ENCODE measurements around the gene IL31RA. TPM values are rescaled to one million over a fixed set of nuclear protein-coding genes. Genes with fewer than 3 reads are reported as not detected.

IL31RA gene
- 0.66 and 3.3 TPM in 2 replicates for total RNA-seq

GRCh38 chr5:55850839-55851674, at the start of gene IL31RA:
TSS of gene IL31RA (plus strand) at chr5:55851357. CDS start at chr5:55851571, 214 bp downstream.

Other genes starting within 250 kb of the IL31RA start
- gene SLC38A9, start 139.0 kb upstream of the IL31RA start, total RNA-seq = 34.6 and 39.7 TPM in 2 replicates
- under 0.01 TPM in 1 of 2 replicates, not detected in the other for gene DDX4, start 113.3 kb upstream of the IL31RA start, total RNA-seq
- 921 and 1,403 TPM in 2 replicates for gene IL6ST, start 143.6 kb downstream of the IL31RA start, total RNA-seq

All from smooth muscle cell of trachea (primary cell).